ENCODE measurements around the gene HERC3.

The HERC3 gene

GRCh38 chr4:88746206-88746605, 153.9 kb downstream of the HERC3 start:
- no peak for DNase-seq (ENCODE audit: low read depth in 2 of 2)

DNA sequence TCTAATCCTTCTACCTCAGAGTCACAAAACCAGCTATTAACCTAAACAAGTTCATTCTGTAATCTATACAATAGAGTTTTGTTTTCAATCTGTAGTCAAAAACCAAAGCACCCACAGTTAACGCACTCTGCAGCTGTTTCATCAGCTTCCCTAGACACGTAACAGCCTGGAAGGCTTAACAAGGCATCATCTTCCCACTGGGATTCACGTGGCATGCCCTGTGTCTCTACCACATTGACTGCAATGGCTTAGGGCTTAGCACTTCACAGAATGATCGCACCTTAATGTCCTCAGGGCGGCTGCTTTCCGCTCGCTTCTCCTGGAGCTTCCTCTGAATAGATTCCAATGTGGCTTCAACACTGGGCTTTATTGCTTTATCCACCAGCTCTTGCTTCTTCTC, 155.1 kb downstream of the HERC3 start:
- no peak for DNase-seq (ENCODE audit: low read depth in 2 of 2)

DNA sequence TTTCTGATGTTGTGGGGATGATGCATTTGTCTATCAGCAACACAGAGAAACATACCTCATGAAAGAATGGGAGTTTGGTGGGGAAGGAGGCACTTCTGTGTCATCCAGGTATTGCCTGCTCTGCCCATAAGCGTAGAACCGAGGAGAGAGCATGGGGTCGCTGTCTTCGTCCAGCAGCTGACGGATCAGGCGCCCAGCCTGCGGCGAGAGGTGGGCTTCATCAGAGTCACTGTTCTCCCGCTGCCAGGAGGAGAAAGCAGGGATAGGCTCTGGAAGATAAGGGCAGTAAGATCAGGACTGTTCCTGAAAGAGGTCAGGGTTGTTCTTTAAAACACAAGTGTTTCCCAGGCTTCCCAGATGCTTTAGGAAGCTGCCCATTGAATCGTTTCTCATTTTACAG, 158.1 kb downstream of the HERC3 start:
- DNase-seq (ENCODE audit: low read depth in 2 of 2), result no peak

DNA sequence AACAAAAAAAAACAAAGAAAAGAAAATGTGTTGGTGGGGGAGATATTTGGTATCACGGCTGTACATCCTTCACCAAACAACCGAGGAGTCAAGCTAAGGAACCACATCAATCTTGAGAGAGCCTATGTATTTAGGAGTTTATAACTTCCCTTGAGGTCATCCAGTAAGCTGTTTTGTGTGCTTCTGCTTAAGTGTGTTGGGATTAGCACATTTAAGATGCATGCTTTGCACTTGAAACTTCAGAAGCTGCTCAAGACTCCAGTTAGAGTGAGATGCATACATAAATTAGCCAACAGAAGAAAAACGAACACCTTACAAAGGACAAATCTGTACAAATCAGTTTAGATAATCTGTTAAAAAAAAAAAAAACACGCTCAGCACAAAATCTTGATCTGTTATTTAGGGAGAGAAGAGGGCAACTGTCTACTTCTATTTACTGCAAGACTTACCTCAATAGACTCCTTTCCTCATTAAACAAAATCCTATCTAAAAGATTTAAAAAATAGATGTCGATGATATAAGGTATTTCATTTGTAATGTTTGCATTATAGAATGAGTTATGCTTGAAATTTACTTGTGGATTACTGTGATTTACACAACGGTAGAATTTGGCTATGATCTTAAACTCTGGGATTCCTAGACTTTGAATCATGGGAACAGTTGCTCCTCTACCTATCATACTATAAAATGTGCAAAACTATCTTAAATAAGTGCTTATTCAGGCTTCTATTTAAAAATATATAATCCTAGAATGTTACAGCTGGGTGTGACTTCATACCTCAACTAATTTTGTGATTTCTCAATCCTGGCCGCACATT, 159.2 kb downstream of the HERC3 start:
- no peak for DNase-seq (ENCODE audit: low read depth in 2 of 2)

DNA sequence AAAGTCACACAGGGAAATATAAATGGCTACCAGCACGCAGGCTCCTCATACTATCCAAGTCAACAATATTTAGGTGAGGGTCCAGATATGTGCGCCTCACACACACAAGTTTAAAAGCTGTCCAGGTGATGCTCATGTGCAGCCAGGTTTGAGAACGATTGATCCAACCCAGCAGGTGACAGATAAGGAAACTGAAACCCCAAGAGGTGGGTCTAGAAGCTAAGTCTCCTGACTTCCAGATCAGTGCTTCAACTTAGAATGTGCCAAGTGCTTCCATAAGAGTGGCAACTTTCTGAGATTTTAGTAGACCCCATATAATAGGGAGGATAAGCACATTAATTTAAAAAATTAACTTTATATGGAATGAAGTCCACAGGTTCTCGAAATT, 159.8 kb downstream of the HERC3 start:
- no peak for DNase-seq (ENCODE audit: low read depth in 2 of 2)

DNA sequence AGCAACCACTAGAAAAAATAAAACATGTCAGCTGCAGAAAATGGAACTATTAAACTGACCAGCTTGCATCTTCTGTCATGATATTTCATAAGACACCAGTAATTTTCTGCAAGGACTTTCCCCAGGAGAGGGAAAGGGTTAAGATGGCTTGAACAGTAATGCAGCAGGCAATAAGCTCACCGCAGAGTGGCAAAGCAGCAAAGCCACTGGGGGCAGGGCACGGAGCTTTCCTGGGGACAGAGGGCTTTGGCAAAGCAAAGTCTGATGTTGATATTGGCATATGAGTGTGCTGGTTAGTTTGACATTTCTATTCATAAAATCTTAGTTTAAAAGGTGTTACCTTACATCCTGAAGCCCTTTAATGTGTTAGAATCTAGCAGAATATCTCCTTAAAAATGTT, 160.5 kb downstream of the HERC3 start:
- DNase-seq (ENCODE audit: low read depth in 2 of 2), result no peak

DNA sequence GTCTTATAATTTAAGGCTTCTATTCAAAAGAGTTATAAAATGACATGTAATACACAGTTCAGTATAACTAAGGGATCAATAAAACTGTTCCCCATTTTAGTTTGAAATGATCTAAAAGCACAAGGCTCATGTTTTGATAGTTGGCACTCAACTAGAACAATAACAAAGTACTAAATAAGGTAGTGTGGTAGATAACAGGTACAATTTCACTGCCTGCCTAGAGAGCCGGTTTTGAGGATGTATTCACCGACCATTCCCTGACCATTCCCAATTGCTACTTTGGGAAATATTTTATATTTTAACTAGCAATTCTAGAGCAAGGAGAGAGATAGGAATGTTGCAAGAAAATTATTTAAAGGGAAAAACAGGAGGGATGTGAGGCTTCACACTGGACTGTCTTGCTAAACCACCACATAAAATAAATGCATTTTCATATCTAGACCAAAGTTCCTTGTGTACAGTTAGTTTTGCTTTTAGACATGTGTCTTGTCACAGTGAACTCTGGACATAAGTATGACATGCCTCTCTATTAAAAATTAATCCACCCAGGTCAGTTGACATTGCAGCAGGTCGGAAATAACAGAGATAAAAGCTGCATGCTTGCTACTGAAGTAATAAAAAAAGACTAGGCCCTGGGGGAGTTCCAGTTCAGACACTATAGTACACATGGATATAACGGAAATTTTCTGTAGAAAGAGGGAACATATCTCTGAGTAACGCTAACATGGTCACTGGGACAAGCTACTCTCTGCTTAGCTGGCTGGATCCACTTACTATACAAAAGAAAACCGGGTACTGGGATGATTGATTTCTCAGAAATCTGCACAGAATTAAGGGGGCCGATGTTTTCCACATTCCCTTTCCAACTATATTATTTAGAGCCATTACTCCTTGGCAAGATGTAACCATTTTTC, 161.6 kb downstream of the HERC3 start:
- no peak for DNase-seq (ENCODE audit: low read depth in 2 of 2)

- DNase-seq (ENCODE audit: low read depth in 2 of 2), result no peak
Observed at GRCh38 chr4:88754796-88755195, 162.5 kb downstream of the HERC3 start.

- no peak for DNase-seq (ENCODE audit: low read depth in 2 of 2)
Observed at GRCh38 chr4:88755454-88755853, 163.2 kb downstream of the HERC3 start.

DNA sequence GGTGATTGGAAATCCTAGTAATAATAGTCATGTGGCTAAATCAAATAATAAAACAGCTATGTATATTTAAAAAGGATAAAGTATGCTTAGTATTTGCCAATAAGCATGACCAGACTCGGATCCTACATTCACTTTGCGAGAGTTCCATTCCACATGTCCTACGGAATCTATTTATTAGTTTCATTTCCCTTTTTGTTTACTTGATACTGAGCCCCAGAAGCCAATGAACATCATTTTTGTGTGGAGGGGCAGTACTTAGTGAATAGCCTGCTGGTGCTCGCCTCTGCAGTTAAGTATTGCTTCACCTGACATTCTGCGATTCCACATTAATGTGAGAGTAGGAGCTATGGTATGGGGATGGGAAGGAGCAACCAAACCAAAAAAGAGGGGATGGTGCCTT, 163.9 kb downstream of the HERC3 start:
- DNase-seq (ENCODE audit: low read depth in 2 of 2), result no peak

- no peak for DNase-seq (ENCODE audit: low read depth in 2 of 2)
Observed at GRCh38 chr4:88757067-88757466, 164.8 kb downstream of the HERC3 start.

DNA sequence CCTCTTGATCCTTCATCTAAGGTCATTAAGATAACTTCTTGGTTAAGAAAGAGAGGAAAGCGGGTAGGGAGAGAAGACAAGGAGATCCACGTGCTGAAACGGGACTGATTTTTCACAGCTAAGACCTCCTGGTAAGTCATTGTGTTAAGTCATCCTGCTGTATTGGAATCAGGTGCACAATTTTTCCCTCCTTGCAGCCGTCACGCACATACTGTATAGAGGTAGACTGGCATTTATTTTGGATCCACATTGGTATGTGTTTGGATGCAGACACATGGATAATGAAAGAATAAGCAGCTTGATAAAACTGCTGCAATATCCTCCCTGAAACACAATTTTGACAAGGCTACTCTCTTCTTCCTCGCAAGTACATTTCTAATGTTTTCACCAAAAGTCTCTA, 165.5 kb downstream of the HERC3 start:
- no peak for DNase-seq (ENCODE audit: low read depth in 2 of 2)
